Motor neuron (in vitro differentiated cells): ENCODE data around the gene PKN3. TPM values are rescaled to one million over a fixed set of nuclear protein-coding genes. Genes with fewer than 3 reads are reported as not detected.
A peak's percentile ranks its signal among the peaks of the same experiment; 100 is the strongest.

ENCODE experiments used
- ATAC-seq, 8 experiments: fragments of 200-7000 bp; cut with Tn5 transposase; replicated peaks in 6 of 8; 2 replicates each; pipeline ENCODE4 v1.8.0; 2021; ENCODE audit warnings: mild to moderate bottlenecking in 8 of 8, moderate library complexity in 8 of 8
- H3K27ac ChIP-seq, 2 donors: fragments of 250-450 bp; sonication (Bioruptor Pico); 2 replicates each; pipeline ENCODE4 v1.9.0; 2021; ENCODE audit warnings: antibody characterized with exemption in 2 of 2, mild to moderate bottlenecking in 2 of 2, moderate library complexity in 1 of 2
- H3K4me1 ChIP-seq, 2 donors: fragments of 250-450 bp; sonication (Bioruptor Pico); replicated peaks in 1 of 2; 2 replicates each; pipeline ENCODE4 v1.6.1; 2021; ENCODE audit warnings: antibody characterized with exemption in 2 of 2, mild to moderate bottlenecking in 2 of 2, moderate library complexity in 1 of 2
- H3K4me3 ChIP-seq, 5 donors: fragments of 250-450 bp; sonication (Bioruptor Pico); 2 replicates each; pipeline ENCODE4 v1.9.0; 2021; ENCODE audit warnings: antibody characterized with exemption in 5 of 5, mild to moderate bottlenecking in 5 of 5, moderate library complexity in 4 of 5
- WGBS, 10 experiments: fragments of 450-650 bp; shearing (Covaris generic); methylation state at CpG; one replicate each; pipeline ENCODE4 v1.0.0; 2022; 5-methylcytosine and 5-hydroxymethylcytosine counted together
- in situ Hi-C, 9 experiments: fragments of 400-800 bp; cut with MboI; loops; one replicate each; pipeline ENCODE4 v1.15.0; 2021; ENCODE audit warnings: low sequenced_read_pairs in 9 of 9, low pct_unique_long_range_greater_than_20kb in 2 of 9; ENCODE audit not compliant: unreplicated experiment in 9 of 9
- total RNA-seq, 8 experiments: library from RNA; unstranded; fragments of 300-600 nt; gene quantifications; 2 replicates each; pipeline versions ENCODE4 v1.2.3 to v1.2.4, GENCODE V29; 2022

The PKN3 gene
- total RNA-seq, 8 experiments from 2014 or later = 0.07 to 7.3 (median 0.68) TPM

DNA sequence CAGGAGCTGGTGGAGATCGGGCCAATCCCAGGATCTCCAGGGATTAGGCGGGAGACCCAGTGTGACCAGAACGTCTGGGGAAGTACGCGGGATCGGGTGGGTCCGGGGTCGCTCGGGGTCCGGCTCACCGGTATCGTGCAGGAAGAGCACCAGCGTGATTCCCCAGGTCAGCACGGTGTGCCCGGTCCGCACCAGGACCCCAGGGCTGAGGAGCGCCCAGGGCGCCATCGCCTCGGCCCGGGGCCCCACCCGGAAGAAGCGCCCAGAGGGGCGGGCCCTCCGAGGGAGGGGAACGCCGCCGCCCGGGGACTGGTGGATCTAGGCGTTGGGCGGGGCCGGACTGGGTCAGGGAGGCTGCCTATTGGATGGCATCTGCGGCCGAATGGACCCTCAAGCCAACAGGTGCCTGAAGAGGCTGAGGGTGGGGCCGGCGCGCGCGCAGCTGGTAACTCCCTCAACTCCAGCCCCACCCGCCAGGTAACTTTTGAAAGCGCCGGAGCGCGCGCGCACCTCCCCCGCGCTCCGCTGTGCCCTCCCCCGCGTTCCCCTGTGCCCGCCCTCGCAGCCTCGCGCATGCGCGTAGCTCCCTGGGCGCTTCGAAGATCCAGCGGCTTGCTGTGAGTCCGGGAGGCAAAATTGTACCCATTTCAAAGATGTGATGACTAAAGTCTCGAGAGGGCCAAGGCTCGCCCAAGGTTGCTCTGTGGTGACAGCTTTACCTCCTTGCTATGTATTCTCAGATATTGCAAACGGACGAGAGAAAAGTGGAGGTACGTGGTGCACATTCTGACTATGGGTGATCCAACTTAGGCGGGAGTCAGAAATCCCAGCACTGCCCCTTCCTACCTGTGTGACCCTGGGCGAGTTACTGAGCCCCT is 21.8 kb downstream of the PKN3 start, which contains the start of gene ZDHHC12:
TSS of gene ZDHHC12 (minus strand) at position 262 of the 878 bp plus-strand sequence. CDS start at position 228, 34 bp downstream.
- Histone ChIP-seq H3K4me3 (peak within 1 kb of the TSS; percentile 32 to 50 (median 40)), H3K27ac (no peak within 1 kb of the TSS), H3K4me1 (peaks cover 0 to 10% of the 10 kb centered on the region in 2 donors)
- in situ Hi-C loops = no loop called here
- ATAC-seq = peak; percentile 86 to 95 (median 90)
- 0 to 40% (median 5%) methylated on average over 2 to 9 of the region's 68 CpGs; no CpG with 5 or more reads in 4 of the 10 experiments for WGBS, 10 experiments

DNA sequence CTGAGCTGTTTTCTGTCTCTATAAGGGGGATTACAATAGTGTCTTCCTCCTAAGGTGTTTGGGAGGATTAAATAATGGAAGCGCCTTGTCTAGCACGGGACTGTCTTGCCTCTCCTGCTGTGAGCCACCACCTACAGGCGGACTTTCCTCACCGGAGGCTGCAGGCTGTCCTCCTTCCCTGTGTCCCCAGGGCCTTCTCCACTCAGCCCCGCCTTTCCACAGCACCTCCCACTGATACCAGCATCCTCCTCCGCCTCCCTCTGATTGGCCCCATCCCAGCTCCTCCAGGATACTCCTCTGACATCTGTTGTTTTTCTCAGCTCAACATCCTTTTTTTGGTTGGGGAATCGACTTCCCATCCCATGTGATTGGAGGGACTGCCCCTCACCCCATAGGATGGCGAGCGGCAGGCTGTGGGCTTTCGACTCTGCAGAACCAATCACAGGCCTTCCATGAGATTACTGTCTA is 22.5 kb downstream of the PKN3 start:
- Histone ChIP-seq H3K27ac (no peak overlapping the region), H3K4me3 (peak overlapping the region; percentile 32 to 50 (median 40)), H3K4me1 (peaks cover 0 to 10% of the 10 kb centered on the region in 2 donors)
- in situ Hi-C loops = no loop called here
- 0 to 61% (median 45%) methylated on average over 1 to 7 of the region's 10 CpGs; no CpG with 5 or more reads in 4 of the 10 experiments for WGBS, 10 experiments
- peak in 6 of 8 experiments; percentile 5 to 57 (median 39) for ATAC-seq

DNA sequence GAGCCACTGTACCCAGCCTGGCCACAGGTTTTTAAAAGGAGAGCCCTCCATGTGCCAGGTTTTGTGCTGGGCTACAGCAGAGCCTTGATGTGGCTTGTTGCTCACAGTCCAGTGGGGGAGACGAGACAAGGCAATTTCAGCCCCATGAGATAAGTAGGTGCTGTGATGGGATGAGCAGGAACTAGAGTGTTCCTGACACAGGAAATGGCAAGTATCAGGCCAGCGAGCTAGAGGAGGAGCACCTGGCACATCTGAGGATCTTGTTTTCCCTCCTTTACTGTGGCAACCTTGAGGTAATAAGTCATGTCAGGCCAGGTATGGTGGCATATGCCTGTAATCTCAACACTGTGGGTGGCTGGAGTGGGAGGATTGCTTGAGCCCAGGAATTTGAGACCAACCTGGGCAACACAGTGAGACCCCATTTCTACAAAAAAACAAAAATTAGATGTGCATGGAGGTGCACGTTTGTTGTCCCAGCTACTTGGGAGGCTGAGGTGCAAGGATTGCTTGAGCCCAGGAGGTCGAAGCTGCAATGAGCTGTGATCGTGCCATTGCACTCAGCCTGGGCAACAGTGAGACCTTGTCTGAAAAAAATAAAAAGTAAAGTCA is 25.4 kb downstream of the PKN3 start:
- H3K4me3 ChIP-seq = no peak overlapping the region
- in situ Hi-C loops = no loop called here
- no peak for ATAC-seq
- H3K27ac ChIP-seq = no peak overlapping the region
- WGBS, 10 experiments = 63 to 100% (median 92%) methylated on average over 1 to 4 of the region's 5 CpGs; no CpG with 5 or more reads in 2 of the 10 experiments
- H3K4me1 ChIP-seq = peaks cover 0 to 10% of the 10 kb centered on the region in 2 donors

DNA sequence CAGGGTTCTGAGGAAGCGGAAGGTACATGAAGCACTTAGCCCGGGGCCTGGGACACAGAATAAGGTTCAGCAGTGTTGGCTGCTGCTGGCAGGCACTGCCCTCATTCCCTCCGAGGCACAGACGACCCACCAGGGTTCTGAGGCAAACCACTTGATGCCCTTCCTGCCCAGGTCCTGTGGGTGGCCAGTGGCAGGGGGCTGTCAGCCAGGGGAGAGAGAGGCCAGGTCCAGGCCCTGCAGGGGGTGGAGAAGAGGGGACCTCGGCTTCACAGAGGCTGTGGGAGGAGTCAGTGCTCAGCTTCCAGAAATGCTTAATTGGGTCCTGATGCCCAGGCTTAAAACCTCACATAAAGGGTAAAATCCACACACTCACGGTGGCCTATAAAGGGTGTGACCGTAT is 26.0 kb downstream of the PKN3 start:
- H3K4me1 ChIP-seq = peaks cover 0 to 10% of the 10 kb centered on the region in 2 donors
- no peak overlapping the region for H3K27ac ChIP-seq
- 0 to 100% (median 86%) methylated on average over 1 to 4 of the region's 7 CpGs; no CpG with 5 or more reads in 5 of the 10 experiments for WGBS, 10 experiments
- no peak for ATAC-seq
- in situ Hi-C loops = no loop called here
- H3K4me3 ChIP-seq = no peak overlapping the region

DNA sequence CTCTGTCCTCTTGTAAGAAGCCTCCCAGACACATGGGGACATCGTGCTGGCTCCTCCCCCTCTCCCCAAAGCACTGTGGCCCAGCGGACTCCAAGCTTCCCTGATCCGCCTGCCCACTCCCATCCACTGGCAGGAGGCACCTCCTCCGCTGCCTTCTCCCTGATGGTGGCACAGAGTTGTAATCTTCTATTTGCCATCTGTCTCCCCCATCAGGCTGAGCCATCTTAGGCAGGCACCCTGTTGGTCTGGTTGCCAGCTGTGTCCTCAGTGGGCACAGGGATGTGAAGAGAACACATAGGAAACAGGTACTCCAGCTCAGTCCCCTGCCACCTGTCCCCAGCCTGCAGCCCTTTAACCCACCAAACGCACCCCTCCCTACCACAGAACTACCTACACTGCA is 27.0 kb downstream of the PKN3 start:
- in situ Hi-C loops = no loop called here

DNA sequence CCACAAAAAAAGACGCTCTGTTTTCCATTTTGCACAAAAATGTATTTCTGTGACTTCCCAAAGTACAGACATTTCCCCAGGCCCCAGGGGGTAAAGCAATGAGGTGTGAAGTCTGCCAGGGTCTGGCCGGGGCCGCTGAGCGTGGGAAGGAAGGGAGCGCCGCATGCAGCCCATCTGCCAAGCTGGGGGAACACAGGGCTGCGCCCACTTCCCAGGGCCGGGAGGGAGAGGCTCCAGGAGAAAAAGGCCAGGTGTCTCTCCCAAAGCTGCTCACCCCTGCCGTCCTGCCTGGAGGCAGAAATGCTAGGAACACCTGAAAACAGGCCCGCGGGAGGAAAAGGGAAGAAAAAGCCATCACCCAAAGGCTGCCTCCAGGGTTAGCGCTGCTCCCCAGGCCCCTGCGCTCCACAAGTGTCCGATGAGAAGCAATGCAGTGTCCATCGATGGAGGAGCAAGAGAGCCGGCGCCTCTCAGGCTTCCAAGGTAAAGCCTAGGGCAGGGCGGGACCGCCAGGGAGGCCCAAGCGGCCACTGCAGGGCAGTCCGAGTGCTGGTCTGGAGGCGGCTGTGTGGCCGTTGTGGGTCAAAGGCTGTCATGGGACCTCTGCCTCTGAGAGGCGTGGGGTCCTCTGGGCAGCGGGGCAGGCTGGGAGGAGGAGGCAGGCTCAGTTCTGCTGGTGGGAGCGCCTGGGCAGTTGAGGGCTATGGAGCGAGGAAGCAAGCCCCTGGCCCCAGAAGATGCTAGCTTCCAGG is 27.6 kb downstream of the PKN3 start:
- Histone ChIP-seq H3K4me3 (no peak overlapping the region), H3K4me1 (peaks cover 0 to 1% of the 10 kb centered on the region in 2 donors), H3K27ac (no peak overlapping the region)
- 40 to 100% (median 77%) methylated on average over 1 to 7 of the region's 27 CpGs; no CpG with 5 or more reads in 5 of the 10 experiments for WGBS, 10 experiments
- peak in 5 of 8 experiments; percentile 6 to 16 (median 7) for ATAC-seq
- in situ Hi-C loops = no loop called here

More for the DNA sequence above, 27.0 kb downstream of the PKN3 start:
- H3K4me1 ChIP-seq = peaks cover 0 to 7% of the 10 kb centered on the region in 2 donors
- WGBS, 10 experiments = 43 to 90% (median 47%) methylated on average over 1 to 3 of the region's 5 CpGs; no CpG with 5 or more reads in 4 of the 10 experiments
- H3K4me3 ChIP-seq = no peak overlapping the region
- no peak for ATAC-seq
- no peak overlapping the region for H3K27ac ChIP-seq

DNA sequence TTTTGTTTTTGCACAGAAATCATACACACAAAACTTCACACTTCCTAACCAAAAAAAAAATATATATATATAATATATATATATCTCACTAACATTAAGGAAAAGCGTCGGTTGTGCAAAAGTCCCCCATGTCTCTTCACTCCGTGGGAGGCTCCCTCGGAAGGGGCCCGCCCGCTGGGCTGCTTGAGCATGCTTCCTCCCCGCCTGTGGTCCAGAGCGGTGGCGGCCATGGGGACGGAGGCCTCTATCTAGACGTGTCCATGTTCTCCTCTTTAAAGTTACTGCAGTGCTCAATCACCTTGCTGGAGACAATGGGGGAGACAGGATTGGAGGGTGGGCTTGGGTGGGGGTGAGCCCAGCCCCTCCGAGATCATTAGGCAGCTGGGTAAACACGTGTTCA is 28.8 kb downstream of the PKN3 start:
- 77 to 81% methylated on average over 3 to 4 of the region's 13 CpGs; no CpG with 5 or more reads in 8 of the 10 experiments for WGBS, 10 experiments
- H3K27ac ChIP-seq = no peak overlapping the region
- no peaks in the 10 kb centered on the region for H3K4me1 ChIP-seq
- H3K4me3 ChIP-seq = no peak overlapping the region
- ATAC-seq = peak in 1 of 8 experiments; percentile 10
- in situ Hi-C loops = no loop called here

DNA sequence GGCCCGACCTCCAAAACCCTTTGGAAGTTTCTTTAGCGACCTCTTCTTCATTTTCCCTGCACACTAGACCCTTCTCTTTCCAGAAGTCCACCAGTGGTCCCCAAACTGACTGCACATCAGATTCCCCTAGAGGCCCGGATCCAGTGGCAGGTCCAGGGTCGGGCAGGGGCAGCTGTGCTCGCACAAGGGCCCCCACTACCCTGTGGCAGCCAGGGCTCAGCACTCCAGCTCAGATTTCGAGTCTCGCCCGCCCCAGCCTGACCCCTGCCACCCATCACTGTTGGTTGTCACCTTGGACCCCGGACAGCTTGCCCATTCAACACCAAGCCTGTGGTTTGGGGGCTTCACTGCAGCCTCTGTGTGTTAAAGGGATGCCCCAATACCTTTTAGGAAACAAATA is 29.4 kb downstream of the PKN3 start:
- Histone ChIP-seq H3K4me3 (no peak overlapping the region), H3K4me1 (no peaks in the 10 kb centered on the region), H3K27ac (no peak overlapping the region)
- WGBS, 10 experiments = 48 to 100% (median 77%) methylated on average over 1 to 3 of the region's 9 CpGs; no CpG with 5 or more reads in 6 of the 10 experiments
- ATAC-seq = peak in 1 of 8 experiments; percentile 16
- in situ Hi-C loops = no loop called here

DNA sequence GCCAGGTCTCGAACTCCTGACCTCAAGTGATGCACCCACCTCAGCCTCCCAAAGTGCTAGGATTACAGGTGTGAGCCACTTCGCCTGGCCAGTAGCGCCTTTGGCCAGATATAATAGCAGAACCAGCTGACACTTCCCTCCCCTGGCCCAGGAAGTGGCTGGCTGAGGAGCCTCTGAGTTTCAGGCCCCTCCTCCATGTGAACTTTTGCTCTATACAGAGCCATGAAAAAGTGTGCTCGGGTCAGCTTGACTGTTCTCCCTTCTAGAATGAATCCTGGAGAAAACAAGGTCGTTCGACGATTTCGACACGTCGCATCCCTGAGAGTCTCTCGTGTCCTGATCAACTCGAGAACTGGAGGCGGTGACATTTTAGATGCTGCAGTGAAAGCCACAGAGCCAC is 30.3 kb downstream of the PKN3 start:
- H3K4me3 ChIP-seq = no peak overlapping the region
- no peak for ATAC-seq
- H3K27ac ChIP-seq = no peak overlapping the region
- no peaks in the 10 kb centered on the region for H3K4me1 ChIP-seq
- in situ Hi-C loops = no loop called here
- 80 to 97% (median 88%) methylated on average over 2 to 11 of the region's 13 CpGs; no CpG with 5 or more reads in 4 of the 10 experiments for WGBS, 10 experiments

DNA sequence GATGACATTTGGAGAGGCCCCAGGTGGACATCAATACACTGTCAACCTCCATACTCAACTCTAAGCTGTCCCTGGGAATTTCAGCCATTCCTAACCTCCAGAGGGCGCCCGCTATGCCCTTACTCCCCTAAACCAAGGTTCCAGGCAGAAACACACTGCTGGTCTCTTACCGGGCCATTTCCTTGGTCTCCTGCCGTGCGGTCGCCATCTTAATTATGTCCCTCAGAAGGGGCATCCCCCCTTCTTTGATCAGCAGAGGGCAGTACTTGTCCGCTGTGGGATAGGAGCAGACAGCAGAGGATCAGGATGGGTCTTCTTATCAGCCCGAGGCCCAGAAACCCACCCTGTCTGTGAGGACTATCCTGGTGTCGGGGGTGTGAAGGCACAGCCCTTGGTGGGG is 31.0 kb downstream of the PKN3 start:
- Histone ChIP-seq H3K27ac (no peak overlapping the region), H3K4me3 (no peak overlapping the region), H3K4me1 (no peaks in the 10 kb centered on the region)
- 0 to 30% (median 0%) methylated on average over 1 to 6 of the region's 9 CpGs; no CpG with 5 or more reads in 3 of the 10 experiments for WGBS, 10 experiments
- in situ Hi-C loops = no loop called here
- peak; percentile 63 to 98 (median 86) for ATAC-seq

DNA sequence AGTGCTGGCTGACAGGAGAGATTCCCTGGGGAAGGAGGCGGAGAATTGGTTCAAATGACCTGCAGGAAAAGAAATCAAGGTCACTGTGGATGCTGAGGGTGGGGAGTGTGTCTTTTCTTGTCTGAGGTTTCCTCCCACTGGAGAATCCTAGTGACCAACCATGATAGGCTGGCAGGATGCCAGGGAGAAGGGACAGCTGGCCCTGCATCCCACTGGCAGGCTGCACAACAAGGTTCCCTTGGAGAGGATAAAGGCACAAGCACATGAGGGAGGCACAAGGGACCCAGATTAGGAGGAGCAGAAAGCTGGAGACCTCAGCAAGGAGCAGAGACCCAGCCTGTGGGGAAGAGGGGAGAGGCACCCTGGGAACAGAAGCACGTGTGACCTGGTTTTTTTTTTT is 33.1 kb downstream of the PKN3 start:
- H3K4me1 ChIP-seq = no peaks in the 10 kb centered on the region
- no peak overlapping the region for H3K4me3 ChIP-seq
- in situ Hi-C loops = no loop called here
- ATAC-seq = no peak
- H3K27ac ChIP-seq = no peak overlapping the region
- 20 to 100% (median 100%) methylated on average over 1 to 2 of the region's 2 CpGs; no CpG with 5 or more reads in 4 of the 10 experiments for WGBS, 10 experiments

DNA sequence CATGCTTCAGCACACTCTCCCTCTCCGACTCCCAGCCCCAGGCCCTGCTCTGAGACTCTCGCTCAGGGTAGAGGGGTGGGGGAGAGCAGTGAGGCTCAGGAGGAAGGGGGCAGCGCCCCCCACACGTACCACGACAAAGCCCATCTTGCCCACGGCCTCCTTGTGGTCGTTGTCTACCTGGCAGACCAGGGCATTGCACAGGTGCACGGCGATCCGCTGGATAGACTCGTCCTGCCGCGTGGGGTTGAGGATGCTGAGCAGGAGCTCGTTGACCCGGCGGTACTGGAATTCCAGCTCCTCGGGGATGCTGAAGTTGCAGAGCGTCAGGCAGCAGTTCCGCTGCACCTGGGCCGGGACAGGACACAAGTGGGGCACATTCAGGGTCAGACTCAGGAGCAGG is 40.1 kb downstream of the PKN3 start:
- ATAC-seq = peak in 1 of 8 experiments; percentile 20
- WGBS, 10 experiments = 90 to 100% (median 100%) methylated on average over 1 to 4 of the region's 20 CpGs; no CpG with 5 or more reads in 6 of the 10 experiments
- in situ Hi-C loops = no loop called here
- no peak overlapping the region for H3K27ac ChIP-seq
- H3K4me1 ChIP-seq = no peaks in the 10 kb centered on the region
- no peak overlapping the region for H3K4me3 ChIP-seq
